Erythroblast (primary cell): ENCODE results near the gene DDB1.

Experiments used
- GATA1 ChIP-seq: IDR thresholded peaks from 2 replicates; pipeline ENCODE4 v1.6.1; 2011; ENCODE audit warnings: low read depth, mild to moderate bottlenecking, control low read depth, low read length, moderate library complexity
- POLR2A ChIP-seq: IDR thresholded peaks from 2 replicates; pipeline ENCODE4 v1.6.1; 2011; ENCODE audit warnings: mild to moderate bottlenecking, low read length

DNA sequence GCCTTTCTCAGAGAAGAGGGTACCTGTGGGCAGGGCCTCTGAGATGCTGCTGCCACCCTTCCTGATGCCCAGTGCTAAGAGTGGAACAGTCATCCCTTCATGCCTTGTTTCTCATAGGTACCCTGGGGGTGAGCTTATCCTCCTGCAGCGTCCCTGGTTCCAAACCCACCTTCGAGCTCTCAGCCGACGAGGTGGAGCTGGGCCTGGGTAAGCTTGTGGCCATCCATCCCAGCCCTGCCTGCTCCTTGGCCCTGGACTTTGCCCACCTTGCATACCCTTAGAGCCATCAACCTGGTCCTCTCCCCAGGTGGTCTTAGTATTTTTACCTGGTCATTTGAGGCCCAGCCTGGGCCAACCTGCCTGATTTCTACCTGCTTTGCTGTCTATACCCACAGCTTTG lies 8.8 kb upstream of the DDB1 start:
- TF ChIP-seq POLR2A (no peak), GATA1 (no peak)
